Measurements from ENCODE around the gene NEDD4L.

GRCh38 chr18:58207520-58208152, 163.6 kb downstream of the NEDD4L start:
- TF ChIP-seq CTCF (IDR thresholded peaks at IDR 0.05; ENCODE audit: low read depth, low read length, missing input control): no peak
- TF ChIP-seq, protein P1, sequence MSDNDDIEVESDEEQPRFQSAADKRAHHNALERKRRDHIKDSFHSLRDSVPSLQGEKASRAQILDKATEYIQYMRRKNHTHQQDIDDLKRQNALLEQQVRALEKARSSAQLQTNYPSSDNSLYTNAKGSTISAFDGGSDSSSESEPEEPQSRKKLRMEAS (IDR thresholded peaks at IDR 0.05): no peak
- TF ChIP-seq, protein P2, sequence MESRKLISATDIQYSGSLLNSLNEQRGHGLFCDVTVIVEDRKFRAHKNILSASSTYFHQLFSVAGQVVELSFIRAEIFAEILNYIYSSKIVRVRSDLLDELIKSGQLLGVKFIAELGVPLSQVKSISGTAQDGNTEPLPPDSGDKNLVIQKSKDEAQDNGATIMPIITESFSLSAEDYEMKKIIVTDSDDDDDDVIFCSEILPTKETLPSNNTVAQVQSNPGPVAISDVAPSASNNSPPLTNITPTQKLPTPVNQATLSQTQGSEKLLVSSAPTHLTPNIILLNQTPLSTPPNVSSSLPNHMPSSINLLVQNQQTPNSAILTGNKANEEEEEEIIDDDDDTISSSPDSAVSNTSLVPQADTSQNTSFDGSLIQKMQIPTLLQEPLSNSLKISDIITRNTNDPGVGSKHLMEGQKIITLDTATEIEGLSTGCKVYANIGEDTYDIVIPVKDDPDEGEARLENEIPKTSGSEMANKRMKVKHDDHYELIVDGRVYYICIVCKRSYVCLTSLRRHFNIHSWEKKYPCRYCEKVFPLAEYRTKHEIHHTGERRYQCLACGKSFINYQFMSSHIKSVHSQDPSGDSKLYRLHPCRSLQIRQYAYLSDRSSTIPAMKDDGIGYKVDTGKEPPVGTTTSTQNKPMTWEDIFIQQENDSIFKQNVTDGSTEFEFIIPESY (IDR thresholded peaks at IDR 0.05): no peak

Measured in liver (tissue), 2 donors.